ENCODE measurements around the gene SSBP3.

- TF ChIP-seq POLR2A (IDR thresholded peaks at IDR 0.05) = no peak
- TF ChIP-seq CTCF (IDR thresholded peaks at IDR 0.05) = no peak
- TF ChIP-seq EP300 (IDR thresholded peaks at IDR 0.05) = no peak
Measured at GRCh38 chr1:54176621-54177327, 229.4 kb downstream of the SSBP3 start.

All from tibial nerve (tissue), 4 donors.